Nephron progenitor cell (in vitro differentiated cells): ENCODE results near the gene TNS1.

ENCODE experiments used
- DNase-seq: peaks from one replicate; pipeline ENCODE4 v3.0.0; 2021
- H3K27ac Mint-ChIP-seq: 2 replicates; pipeline ENCODE4 v1.8.0; 2021; ENCODE audit warnings: mild to moderate bottlenecking, moderate library complexity, mixed read lengths
- H3K27me3 Mint-ChIP-seq: 2 replicates; pipeline ENCODE4 v1.8.0; 2021; ENCODE audit warnings: mild to moderate bottlenecking, low read depth, mixed read lengths; ENCODE audit not compliant: poor library complexity
- H3K36me3 Mint-ChIP-seq: 2 replicates; pipeline ENCODE4 v1.8.0; 2021; ENCODE audit warnings: low read depth, mixed read lengths
- H3K4me1 Mint-ChIP-seq: 2 replicates; pipeline ENCODE4 v1.8.0; 2021; ENCODE audit warnings: mixed read lengths
- H3K4me3 Mint-ChIP-seq: 2 replicates; pipeline ENCODE4 v1.8.0; 2021; ENCODE audit warnings: mild to moderate bottlenecking, moderate library complexity, mixed read lengths
- H3K9me3 Mint-ChIP-seq: 2 replicates; pipeline ENCODE4 v1.8.0; 2021; ENCODE audit warnings: mild to moderate bottlenecking, moderate library complexity, mixed read lengths
- TF ChIP-seq, protein P1 (sequence below): fragments of 200-600 bp; sonication (generic); IDR thresholded peaks from 2 replicates; pipeline ENCODE4 v1.5.0; 2021; ENCODE audit warnings: antibody characterized with exemption

The TNS1 gene

DNA sequence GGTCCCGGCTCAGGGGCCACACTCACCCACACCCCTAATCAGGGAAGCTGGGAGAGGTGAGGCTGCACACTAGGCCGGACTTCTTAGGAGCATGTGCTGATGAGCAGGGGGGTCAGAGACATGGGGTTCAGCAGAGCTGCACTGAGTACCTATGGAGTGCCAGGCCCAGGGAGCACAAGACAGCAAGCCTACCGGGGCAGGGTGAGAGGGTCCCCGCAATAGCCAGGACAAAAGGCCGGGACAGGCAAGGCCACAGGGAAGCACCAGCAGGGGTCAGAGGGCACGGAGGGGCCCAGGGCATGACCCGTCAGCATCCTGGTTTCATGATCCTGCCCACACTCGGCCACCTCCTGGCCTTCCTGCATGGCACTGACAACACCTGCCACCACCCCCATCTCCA lies 73.5 kb downstream of the TNS1 start:
- Mint-ChIP-seq H3K9me3 (no peaks in the 10 kb centered on the region), H3K27me3 (peaks cover 5% of the 10 kb centered on the region), H3K27ac (no peak overlapping the region), H3K4me3 (no peak overlapping the region), H3K4me1 (peaks cover 70% of the 10 kb centered on the region), H3K36me3 (no peaks in the 10 kb centered on the region)
- no peak for DNase-seq
- TF ChIP-seq, protein P1, sequence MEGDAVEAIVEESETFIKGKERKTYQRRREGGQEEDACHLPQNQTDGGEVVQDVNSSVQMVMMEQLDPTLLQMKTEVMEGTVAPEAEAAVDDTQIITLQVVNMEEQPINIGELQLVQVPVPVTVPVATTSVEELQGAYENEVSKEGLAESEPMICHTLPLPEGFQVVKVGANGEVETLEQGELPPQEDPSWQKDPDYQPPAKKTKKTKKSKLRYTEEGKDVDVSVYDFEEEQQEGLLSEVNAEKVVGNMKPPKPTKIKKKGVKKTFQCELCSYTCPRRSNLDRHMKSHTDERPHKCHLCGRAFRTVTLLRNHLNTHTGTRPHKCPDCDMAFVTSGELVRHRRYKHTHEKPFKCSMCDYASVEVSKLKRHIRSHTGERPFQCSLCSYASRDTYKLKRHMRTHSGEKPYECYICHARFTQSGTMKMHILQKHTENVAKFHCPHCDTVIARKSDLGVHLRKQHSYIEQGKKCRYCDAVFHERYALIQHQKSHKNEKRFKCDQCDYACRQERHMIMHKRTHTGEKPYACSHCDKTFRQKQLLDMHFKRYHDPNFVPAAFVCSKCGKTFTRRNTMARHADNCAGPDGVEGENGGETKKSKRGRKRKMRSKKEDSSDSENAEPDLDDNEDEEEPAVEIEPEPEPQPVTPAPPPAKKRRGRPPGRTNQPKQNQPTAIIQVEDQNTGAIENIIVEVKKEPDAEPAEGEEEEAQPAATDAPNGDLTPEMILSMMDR = no peak

DNA sequence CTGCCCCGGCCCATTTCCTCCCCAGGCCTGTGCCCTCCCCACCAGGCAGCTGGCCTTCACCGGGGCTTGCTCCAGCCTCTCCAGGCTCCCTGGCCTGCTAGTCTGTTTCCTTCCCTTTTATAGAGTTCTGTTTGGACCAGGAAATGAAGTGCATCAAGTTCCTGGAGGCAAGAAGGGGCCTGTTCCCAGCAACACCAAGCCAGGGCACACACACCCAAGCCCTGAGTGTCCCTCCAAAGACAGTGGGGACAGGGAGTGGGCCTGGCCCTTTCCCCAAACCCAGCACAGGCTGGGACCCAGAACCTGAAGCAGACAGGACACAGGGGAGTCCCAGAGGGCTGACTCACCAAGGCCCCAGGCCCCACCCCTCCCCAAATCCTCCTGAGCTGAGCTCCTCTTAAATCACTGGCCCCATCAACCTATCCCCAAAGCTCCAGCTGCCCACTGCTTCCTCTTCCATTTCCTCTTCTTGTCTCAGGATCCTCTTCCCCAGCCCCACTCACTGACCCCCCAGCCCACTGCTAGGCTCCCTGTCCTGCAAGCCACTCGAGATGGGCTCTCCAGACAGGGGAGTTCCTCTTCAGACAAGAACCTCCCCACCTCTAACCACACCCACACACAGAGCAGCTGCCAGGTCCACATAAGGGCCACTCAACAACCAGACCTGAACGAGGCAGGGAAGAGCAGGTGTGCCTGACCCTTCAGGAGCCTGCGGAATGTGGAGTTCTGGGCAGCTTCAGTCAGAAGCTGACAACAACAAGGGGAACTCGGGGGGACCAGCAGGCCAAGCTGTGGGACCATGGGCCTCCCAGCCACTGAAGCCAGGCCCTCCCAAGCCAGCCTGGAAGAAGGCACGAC lies 74.2 kb downstream of the TNS1 start:
- TF ChIP-seq, protein P1 = no peak
- Mint-ChIP-seq H3K27ac (peak overlapping the region; percentile 87), H3K4me1 (peaks cover 68% of the 10 kb centered on the region)

DNA sequence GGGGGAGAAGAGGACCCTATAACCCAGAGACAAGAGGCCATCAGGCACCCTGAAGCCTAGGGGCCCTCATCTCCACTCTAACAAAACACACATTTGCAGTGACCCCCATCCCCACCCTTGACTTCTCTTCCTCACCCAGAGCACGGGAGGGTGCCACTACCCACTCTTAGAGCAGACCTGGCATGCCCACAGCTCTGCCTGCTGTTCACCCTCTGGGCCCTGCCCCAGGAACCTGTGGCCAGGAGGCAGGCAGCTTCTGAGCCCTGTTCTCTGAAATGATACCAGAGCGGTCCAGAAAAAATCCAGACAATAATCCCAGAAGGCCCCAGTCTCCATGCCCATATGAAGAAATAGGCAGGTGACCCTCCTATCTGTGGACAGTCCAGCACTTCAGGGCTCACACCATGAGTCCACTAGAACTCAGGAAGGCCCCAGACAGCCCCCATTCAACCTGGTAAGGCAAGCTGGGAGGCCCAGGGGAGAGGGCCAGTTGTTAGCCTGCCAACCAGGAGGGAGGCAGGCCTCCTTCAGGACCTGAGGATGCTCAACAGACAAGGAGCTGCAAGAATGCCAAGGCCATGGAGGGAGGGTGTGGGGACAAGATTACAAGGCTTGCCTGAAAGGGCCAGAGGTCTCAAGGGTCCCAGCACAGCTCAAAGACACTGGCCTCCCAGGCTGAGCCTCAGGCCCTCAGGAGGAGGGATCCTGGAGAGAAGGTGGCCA lies 75.0 kb downstream of the TNS1 start:
- peaks cover 68% of the 10 kb centered on the region for H3K4me1 Mint-ChIP-seq
- no peaks in the 10 kb centered on the region for H3K9me3 Mint-ChIP-seq
- TF ChIP-seq, protein P1 = no peak
- H3K27me3 Mint-ChIP-seq = peaks cover 5% of the 10 kb centered on the region
- no peak for DNase-seq
- no peak overlapping the region for H3K27ac Mint-ChIP-seq
- no peaks in the 10 kb centered on the region for H3K36me3 Mint-ChIP-seq
- H3K4me3 Mint-ChIP-seq = no peak overlapping the region

More for the DNA sequence above, 74.2 kb downstream of the TNS1 start:
- Mint-ChIP-seq H3K27me3 (peaks cover 5% of the 10 kb centered on the region), H3K36me3 (no peaks in the 10 kb centered on the region), H3K4me3 (no peak overlapping the region), H3K9me3 (no peaks in the 10 kb centered on the region)
- no peak for DNase-seq

DNA sequence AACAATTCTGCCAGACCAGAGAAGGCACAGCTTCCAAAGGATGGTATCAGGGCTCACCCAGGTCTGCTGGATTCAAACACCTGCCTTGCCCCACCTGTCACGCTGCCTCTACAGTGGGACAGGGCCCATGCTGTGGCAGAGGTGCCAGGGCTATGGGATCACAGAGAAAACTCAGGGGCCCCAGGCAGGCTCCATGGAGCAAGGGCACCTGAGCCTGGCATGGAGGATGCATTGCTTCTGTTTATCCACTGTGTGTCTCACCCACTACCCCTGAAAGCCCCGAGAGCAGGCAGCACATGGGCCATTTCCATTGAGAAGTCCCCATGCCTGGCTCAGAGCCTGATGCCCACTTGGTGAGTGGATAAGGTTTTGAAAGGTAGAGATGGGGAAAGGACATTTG lies 76.0 kb downstream of the TNS1 start:
- TF ChIP-seq, protein P1 = no peak
- no peak for DNase-seq
- H3K27me3 Mint-ChIP-seq = peaks cover 5% of the 10 kb centered on the region
- H3K4me1 Mint-ChIP-seq = peaks cover 66% of the 10 kb centered on the region
- no peak overlapping the region for H3K4me3 Mint-ChIP-seq
- H3K27ac Mint-ChIP-seq = no peak overlapping the region
- H3K9me3 Mint-ChIP-seq = no peaks in the 10 kb centered on the region
- no peaks in the 10 kb centered on the region for H3K36me3 Mint-ChIP-seq

DNA sequence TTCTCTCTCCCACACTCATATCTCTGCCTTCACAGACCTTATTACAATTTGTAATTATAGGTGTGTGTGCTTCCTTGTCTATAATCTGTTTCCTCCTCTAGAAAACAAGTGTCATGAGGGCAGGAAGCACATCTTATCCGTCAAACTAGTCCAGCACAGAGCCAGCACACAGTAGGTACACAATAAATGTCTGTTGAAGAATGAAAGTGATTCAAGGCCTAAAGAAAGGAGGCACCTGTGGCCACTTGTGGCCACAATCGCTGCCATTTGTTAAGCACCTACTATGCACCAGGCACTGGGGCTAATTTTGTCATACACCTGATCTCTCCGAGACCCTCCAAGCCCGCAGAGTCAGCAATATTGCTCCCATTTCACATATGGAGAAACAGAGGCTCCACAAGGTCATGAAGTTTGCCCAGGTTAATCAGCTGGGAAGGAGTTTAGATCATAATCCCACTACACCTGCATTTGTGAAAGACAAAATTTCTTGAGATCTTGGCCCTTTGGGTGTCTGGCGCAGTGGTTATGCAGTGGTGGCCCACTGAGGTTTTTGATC lies 78.4 kb downstream of the TNS1 start:
- no peak for DNase-seq
- H3K4me1 Mint-ChIP-seq = peaks cover 65% of the 10 kb centered on the region
- H3K27me3 Mint-ChIP-seq = peaks cover 5% of the 10 kb centered on the region
- H3K36me3 Mint-ChIP-seq = no peaks in the 10 kb centered on the region
- TF ChIP-seq, protein P1 = no peak
- H3K9me3 Mint-ChIP-seq = no peaks in the 10 kb centered on the region
- peak overlapping the region; percentile 2 for H3K27ac Mint-ChIP-seq
- H3K4me3 Mint-ChIP-seq = no peak overlapping the region
